NB4 (cell line): Measurements from ENCODE around the gene RABL3.
"Not testable (repeated sequence)": the region's sequence is repeated elsewhere in the genome, so short reads cannot be mapped to it uniquely, and the experiment has no call there.

Experiments used
- DNase-seq: peaks from one replicate; pipeline ENCODE4 v3.0.0; 2010; ENCODE audit warnings: low read depth
- H3K4me3 ChIP-seq: one replicate; pipeline ENCODE4 v1.5.1; 2011; ENCODE audit warnings: mild to moderate bottlenecking, low read depth, low read length, moderate library complexity
- CTCF ChIP-seq: IDR thresholded peaks from one replicate; pipeline ENCODE4 v1.5.1; 2012; ENCODE audit warnings: low read depth, low read length
- MAX ChIP-seq: IDR thresholded peaks from 2 replicates; pipeline ENCODE4 v1.6.1; 2011; ENCODE audit warnings: low read depth, low read length
- MYC ChIP-seq: IDR thresholded peaks from 2 replicates; pipeline ENCODE4 v1.6.1; 2011; ENCODE audit warnings: low read depth, low read length
- POLR2A ChIP-seq: IDR thresholded peaks from 2 replicates; pipeline ENCODE4 v1.6.1; 2011; ENCODE audit warnings: mild to moderate bottlenecking; ENCODE audit not compliant: insufficient read length; ENCODE audit errors: extremely low read depth

RABL3 gene

GRCh38 chr3:120766576-120766975, 24.3 kb upstream of the RABL3 start:
- no peak for DNase-seq

DNA sequence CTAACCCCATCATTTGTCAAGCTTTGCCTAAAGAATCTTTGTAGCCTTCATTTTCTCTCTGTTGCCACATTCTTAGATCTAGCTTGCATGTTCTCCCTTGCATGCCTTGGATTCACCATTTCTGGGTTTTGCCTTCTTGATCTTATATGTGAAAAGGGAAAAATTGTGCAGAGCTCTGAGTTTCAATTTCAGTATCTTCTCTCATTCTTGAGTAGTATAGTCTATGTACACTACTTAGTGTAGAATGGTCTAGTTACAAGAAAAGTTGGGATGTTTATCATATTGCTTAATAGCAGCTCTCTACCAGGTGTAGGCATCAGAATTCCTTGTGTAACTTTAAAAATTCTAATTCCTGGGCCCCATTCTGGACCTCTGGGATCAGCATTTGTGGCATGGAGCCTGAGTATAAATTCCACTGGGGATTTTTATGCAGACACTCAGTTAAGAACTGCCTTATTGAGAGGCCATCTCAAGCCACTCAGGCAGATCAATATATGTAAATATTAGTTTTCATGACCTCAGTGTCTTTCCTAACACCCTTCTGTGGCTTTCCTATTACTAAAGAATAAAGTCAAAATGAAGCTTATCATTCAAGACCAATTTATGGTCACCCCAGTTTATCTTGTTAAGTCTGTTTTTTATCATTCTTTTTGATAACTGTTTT, 23.6 kb upstream of the RABL3 start:
- TF ChIP-seq MAX (no peak), POLR2A (no peak), CTCF (no peak), MYC (no peak)
- H3K4me3 ChIP-seq = no peak overlapping the region
- DNase-seq = no peak

More at GRCh38 chr3:120766576-120766975, 24.3 kb upstream of the RABL3 start:
- TF ChIP-seq MAX (no peak), MYC (no peak), POLR2A (no peak), CTCF (no peak)
- H3K4me3 ChIP-seq = no peak overlapping the region

- DNase-seq = no peak
- H3K4me3 ChIP-seq = no peak overlapping the region
- TF ChIP-seq CTCF = no peak
- no peak for TF ChIP-seq POLR2A
- TF ChIP-seq MAX = no peak
- no peak for TF ChIP-seq MYC
Observed at GRCh38 chr3:120764206-120764605, 21.9 kb upstream of the RABL3 start.

- DNase-seq = no peak
- no peak for TF ChIP-seq CTCF
- TF ChIP-seq MAX = no peak
- H3K4me3 ChIP-seq = no peak overlapping the region
Observed at GRCh38 chr3:120763601-120764000, 21.3 kb upstream of the RABL3 start.

GRCh38 chr3:120762615-120763014, 20.3 kb upstream of the RABL3 start:
- H3K4me3 ChIP-seq = no peak overlapping the region
- TF ChIP-seq POLR2A (no peak), MYC (no peak), MAX (no peak), CTCF (no peak)
- no peak for DNase-seq

DNA sequence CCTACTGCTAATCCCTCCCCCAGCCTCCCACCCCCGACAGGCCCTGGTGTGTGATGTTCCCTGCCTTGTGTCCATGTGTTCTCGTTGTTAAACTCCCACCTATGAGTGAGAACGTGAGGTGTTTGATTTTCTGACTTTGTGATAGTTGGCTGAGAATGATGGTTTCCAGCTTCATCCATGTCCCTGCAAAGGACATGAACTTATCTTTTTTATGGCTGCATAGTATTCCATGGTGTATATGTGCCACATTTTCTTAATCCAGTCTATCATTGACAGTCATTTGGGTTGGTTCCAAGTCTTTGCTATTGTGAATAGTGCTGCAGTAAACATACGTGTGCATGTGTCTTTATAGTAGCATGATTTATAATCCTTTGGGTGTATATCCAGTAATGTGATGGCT, 16.2 kb upstream of the RABL3 start:
- not testable (repeated sequence) for H3K4me3 ChIP-seq, DNase-seq
